GM12873 (cell line): ENCODE data around the gene DOCK2.

Source experiments
- CTCF ChIP-seq: IDR thresholded peaks from 2 replicates; pipeline ENCODE4 v1.5.1; 2012; ENCODE audit warnings: low read depth, mild to moderate bottlenecking, moderate library complexity, low read length, control low read depth; ENCODE audit not compliant: insufficient read depth; ENCODE audit errors: missing control alignments

Gene DOCK2

GRCh38 chr5:170056561-170057267, 419.6 kb downstream of the DOCK2 start:
- TF ChIP-seq CTCF = no peak

- TF ChIP-seq CTCF = no peak
These were observed 420.2 kb downstream of the DOCK2 start for GRCh38 chr5:170057311-170057710.

DNA sequence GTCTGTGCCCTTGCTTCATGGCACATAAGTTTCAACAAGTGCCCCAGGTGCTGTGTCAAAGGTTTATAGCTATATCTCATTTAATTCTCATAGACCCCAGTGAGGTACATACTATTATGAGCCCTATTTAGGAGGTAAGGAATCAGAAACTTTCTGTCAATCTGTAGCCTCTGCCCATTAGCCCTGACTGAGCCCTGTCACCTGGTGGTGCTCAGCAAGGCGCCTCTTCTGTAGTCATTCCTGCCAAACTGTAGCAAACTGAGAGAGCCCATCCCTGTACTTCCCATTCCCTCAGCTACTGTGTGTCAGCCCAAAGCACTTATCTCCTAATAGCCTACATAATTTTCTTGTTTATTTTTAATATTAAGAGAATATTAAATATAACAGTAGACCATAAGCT, 422.1 kb downstream of the DOCK2 start:
- no peak for TF ChIP-seq CTCF

GRCh38 chr5:170067152-170067551, 430.1 kb downstream of the DOCK2 start:
- TF ChIP-seq CTCF = no peak

DNA sequence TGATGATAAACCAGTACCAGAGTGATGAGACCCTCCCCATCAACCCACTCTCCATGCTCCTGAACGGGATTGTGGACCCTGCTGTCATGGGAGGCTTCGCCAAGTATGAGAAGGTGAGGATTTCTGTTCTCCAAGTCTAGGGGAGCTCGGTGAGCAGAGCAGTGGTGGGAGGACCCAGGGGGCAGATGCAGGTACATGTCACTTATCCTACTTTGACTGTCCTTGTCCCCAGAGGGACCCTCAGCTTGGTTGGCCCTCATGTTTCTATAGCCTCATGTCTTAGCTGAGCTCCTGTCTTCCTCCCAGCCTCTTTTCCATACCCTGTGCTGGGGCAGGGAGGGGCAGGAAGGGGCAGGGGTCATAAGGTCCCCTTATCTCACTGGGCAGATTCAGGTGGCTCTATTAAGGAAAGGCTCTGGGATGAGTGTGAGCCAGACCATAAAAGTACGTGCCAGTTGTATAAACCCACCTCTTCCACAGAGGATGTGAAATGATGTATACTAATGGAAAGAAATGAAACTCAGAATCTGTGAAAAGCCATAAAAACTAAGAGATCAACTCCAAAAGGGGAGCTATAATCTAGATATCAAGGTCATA, 430.6 kb downstream of the DOCK2 start:
- no peak for TF ChIP-seq CTCF

- no peak for TF ChIP-seq CTCF
These were observed 432.4 kb downstream of the DOCK2 start for GRCh38 chr5:170069512-170069911.

DNA sequence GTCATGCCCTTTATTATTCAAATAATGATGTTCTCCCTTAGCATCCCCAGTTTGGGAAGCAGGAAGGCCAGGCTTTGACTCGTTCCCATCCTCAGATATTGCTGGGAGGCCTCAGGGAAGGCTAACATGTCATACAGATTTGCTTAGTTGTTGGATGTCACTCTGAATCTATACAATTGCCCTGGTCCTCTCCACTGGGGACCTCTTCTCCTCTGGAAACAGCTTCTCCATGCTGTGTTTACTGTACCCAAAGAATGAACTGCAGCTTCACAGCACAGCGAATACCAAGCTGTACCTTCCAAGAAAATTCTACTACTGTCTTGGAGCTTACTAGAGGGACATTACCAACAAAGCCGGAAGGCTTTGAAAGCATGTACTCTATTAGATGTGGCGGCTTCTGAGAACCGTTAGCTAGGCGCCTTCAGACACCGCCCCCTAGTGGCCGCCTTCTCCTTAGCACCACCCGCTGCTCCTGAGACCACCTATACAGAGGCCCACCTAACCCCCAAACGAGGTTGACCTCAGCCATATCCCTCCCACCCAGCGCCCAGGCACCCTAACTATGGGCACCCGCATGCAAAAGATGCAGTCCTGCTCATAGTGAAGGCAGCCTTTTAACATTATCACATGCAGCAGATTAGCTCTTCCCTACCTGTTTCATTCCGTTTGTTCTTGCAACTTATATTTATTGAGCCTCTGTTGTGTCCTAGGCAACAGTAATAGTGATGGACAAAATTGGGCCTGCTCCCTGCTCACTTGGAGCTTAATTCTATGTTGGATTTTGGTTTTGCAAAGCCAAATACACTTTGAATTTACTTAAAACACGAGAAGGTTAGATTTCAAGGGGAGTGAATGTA, 433.7 kb downstream of the DOCK2 start:
- peak; percentile 64 for TF ChIP-seq CTCF
